Mammary epithelial cell (primary cell): ENCODE data around the gene PCBP3.

Source experiments
- CTCF ChIP-seq, 2 donors: IDR thresholded peaks in 1 of 2; conservative IDR thresholded peaks in 1 of 2; 2 replicates each; pipeline ENCODE4 v1.5.1; 2011 to 2012; ENCODE audit warnings: inconsistent platforms in 2 of 2, low read length in 2 of 2, mild to moderate bottlenecking in 2 of 2, control low read depth in 1 of 2, low read depth in 1 of 2; ENCODE audit not compliant: insufficient read depth in 1 of 2; ENCODE audit errors: extremely low read depth in 1 of 2
- EZH2 ChIP-seq: IDR thresholded peaks from 2 replicates; pipeline ENCODE4 v1.6.1; 2012; ENCODE audit warnings: low read length, inconsistent platforms, borderline replicate concordance

DNA sequence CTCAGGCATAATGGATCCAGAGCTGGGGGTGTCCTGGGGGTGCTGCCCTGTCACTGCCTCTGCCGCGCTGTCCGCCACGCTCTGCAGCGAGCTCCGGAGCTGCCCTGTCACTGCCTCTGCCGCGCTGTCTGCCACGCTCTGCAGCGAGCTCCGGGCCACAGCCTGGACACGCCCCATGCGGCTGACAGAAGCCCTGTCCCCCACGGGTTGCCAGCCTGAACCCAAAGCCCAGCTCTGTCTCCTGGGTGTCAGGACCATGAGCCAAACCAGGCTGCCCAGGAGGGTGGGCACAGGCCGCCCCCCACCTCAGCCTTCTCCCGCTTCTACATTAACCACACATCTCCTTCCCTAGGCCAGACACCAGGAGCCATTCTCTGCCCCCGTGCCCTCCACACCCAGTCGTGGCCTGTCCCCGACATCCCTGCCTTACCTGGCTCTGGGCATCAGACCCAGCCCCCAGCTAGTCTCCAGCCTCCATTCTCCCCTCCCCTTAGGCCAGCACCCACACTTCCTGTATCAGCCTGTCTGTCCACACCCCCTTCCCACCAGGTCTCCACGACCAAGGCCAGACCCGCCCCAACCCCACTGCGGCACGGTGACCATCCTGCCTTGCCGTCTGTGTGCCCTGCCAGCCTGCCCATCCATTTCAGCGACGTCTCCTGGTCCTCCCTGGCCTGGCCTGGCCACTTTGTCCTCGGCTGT, 265.2 kb downstream of the PCBP3 start:
- TF ChIP-seq CTCF (conservative IDR thresholded peaks at IDR 0.05 in 1 of 2, IDR thresholded peaks at IDR 0.05 in 1 of 2; ENCODE audit: extremely low read depth in 1 of 2, insufficient read depth in 1 of 2, low read depth in 1 of 2, low read length in 2 of 2) (no peak), EZH2 (no peak)
